GM19025 (cell line): ENCODE results near the gene MYG1.

Experiments
- ATAC-seq: cut with Tn5 transposase; IDR thresholded peaks from one replicate; pipeline ENCODE4 v1.9.1; 2021; ENCODE audit warnings: mild to moderate bottlenecking, low read depth, moderate library complexity; ENCODE audit not compliant: unreplicated experiment

MYG1 gene

DNA sequence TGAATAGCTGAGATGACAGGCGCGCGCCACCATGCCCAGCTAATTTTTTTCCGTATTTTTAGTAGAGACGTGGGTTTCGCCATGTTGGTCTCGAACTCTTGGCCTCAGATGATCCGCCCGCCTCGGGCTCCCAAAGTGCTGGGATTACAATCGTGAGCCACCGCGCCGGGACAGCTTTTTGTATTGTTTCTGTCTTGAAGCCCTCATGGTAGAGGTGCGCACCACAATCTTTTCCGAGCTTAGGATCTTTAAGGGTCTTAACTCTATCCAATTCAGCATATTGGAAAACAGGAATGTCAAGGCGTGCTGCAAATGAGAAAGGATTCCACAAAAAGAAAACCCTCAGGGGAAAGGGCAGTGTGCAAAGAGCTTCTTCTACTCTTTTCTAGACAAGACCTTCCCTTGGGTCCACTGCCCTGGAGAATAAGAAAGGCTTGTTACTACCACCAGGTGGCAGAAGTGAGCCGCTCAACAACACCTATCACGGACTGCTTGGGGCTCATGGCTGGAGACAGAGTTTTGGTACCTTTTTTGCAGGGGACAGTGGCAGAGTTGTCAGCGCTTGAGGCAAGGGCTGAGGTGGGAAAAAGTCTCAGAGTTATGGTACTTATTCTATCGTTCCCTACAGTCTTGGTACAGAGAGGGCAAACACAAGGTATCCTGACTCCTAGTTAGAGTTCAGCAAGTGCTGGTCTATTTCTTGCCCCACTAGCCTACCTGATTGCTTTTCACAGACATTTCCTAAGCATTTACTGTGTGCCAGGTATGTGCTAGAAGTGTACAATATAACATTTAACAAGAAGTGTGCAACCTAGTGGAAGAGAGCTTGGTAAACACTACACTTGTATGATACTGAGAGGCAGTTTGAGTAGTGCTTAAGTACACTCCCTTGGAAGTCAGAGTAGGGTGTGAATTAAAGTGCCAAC lies 53.1 kb downstream of the MYG1 start:
- peak; percentile 76 for ATAC-seq

DNA sequence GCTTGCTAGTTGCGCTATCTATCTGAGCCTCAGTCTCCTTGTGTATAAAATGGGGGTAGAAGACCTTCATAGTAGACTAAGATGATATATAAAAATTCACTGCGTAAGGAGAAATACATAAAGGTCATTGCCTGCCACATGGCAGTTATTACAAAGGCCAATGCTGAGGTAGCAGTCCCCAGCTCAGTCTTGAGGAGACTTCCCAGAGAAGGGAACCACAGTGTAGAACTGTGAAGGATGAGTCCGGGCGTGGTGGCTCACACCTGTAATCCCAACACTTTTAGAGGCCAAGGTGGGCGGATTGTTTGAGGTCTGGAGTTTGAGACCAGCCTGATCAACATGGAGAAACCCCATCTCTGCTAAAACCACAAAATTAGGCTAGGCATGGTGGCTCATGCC lies 53.8 kb downstream of the MYG1 start:
- no peak for ATAC-seq

DNA sequence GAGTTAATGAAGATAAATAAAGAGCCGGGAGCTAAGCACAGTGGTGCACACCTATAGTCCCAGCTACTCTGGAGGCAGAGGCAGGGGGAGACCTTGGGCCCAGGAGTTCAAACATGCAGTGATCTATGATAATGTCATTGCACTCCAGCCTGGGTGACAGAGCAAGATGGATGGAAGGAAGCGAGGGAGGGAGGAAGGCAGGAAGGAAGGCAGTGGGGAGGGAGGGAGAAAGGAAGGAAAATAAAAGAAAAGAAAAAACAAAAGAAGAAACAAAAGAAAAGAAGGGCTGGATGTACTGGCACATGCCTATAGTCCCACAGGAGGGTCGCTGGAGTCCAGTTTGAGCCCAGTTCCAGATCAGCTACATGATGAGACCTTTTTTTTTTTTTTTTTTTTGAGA lies 55.6 kb downstream of the MYG1 start:
- ATAC-seq, result no peak
